Activated naive CD8-positive, alpha-beta T cell treated with anti-CD3 and anti-CD28 coated beads, Interleukin-2, amount 10 ng/mL, durations not matched to agents 7 days and 5 days (primary cell): ENCODE measurements around the gene OTOS. TPM values are rescaled to one million over a fixed set of nuclear protein-coding genes. Genes with fewer than 3 reads are reported as not detected.

Experiments used
- ATAC-seq: fragments of 150-1000 bp; cut with Tn5 transposase; one replicate; pipeline ENCODE4 v1.10.0; 2021; ENCODE audit warnings: low read depth, moderate library complexity
- POLR2A ChIA-PET: fragments of 350-600 bp; sonication (Branson Sonifier 250); formaldehyde crosslinking; loops from one replicate; lab custom pipeline; 2021; ENCODE audit warnings: antibody characterized with exemption; lab: Charles Lee
- DNase-seq: peaks from one replicate; pipeline ENCODE4 v3.0.0; 2021
- H3K27ac Mint-ChIP-seq: one replicate; pipeline ENCODE4 v1.8.0; 2022; ENCODE audit warnings: mild to moderate bottlenecking, mixed read lengths
- H3K27me3 Mint-ChIP-seq: one replicate; pipeline ENCODE4 v1.8.0; 2022; ENCODE audit warnings: mild to moderate bottlenecking, moderate library complexity, mixed read lengths
- H3K36me3 Mint-ChIP-seq: one replicate; pipeline ENCODE4 v1.8.0; 2021; ENCODE audit warnings: mild to moderate bottlenecking, mixed read lengths
- H3K4me1 Mint-ChIP-seq: one replicate; pipeline ENCODE4 v1.8.0; 2021; ENCODE audit warnings: mixed read lengths
- H3K4me3 Mint-ChIP-seq: one replicate; pipeline ENCODE4 v1.8.0; 2022; ENCODE audit warnings: mild to moderate bottlenecking, moderate library complexity, mixed read lengths
- H3K9me3 Mint-ChIP-seq: one replicate; pipeline ENCODE4 v1.8.0; 2021; ENCODE audit warnings: mixed read lengths
- total RNA-seq, 2 experiments: library from RNA; stranded (reverse); gene quantifications; one replicate each; pipeline ENCODE4 v1.2.3, GENCODE V29; 2021

Gene OTOS
- total RNA-seq, 2 experiments from 2014 or later, result not detected

- Mint-ChIP-seq H3K4me1 (no peaks in the 10 kb centered on the region), H3K27ac (no peak overlapping the region), H3K36me3 (no peaks in the 10 kb centered on the region), H3K27me3 (no peaks in the 10 kb centered on the region), H3K4me3 (no peak overlapping the region), H3K9me3 (peaks cover 9% of the 10 kb centered on the region)
- DNase-seq, result no peak
- POLR2A ChIA-PET, result no interaction called here
- no peak for ATAC-seq
These were observed 23.6 kb upstream of the OTOS start for GRCh38 chr2:240163844-240164574.

GRCh38 chr2:240162939-240163714 is 22.7 kb upstream of the OTOS start:
- no peaks in the 10 kb centered on the region for H3K27me3 Mint-ChIP-seq
- H3K4me3 Mint-ChIP-seq, result no peak overlapping the region
- H3K27ac Mint-ChIP-seq, result no peak overlapping the region
- no peaks in the 10 kb centered on the region for H3K4me1 Mint-ChIP-seq
- DNase-seq (no peak), ATAC-seq (no peak)
- POLR2A ChIA-PET, result no interaction called here
- peaks cover 9% of the 10 kb centered on the region for H3K9me3 Mint-ChIP-seq
- no peaks in the 10 kb centered on the region for H3K36me3 Mint-ChIP-seq

GRCh38 chr2:240162531-240162930 is 22.1 kb upstream of the OTOS start:
- Mint-ChIP-seq H3K27me3 (no peaks in the 10 kb centered on the region), H3K4me3 (no peak overlapping the region), H3K36me3 (no peaks in the 10 kb centered on the region), H3K4me1 (no peaks in the 10 kb centered on the region), H3K27ac (no peak overlapping the region), H3K9me3 (peaks cover 9% of the 10 kb centered on the region)
- ATAC-seq (no peak), DNase-seq (no peak)
- POLR2A ChIA-PET, result no interaction called here

- no peaks in the 10 kb centered on the region for H3K27me3 Mint-ChIP-seq
- no peak for DNase-seq
- no peak overlapping the region for H3K27ac Mint-ChIP-seq
- no peak overlapping the region for H3K4me3 Mint-ChIP-seq
- peaks cover 9% of the 10 kb centered on the region for H3K9me3 Mint-ChIP-seq
- no peaks in the 10 kb centered on the region for H3K36me3 Mint-ChIP-seq
- ATAC-seq, result no peak
- no peaks in the 10 kb centered on the region for H3K4me1 Mint-ChIP-seq
- POLR2A ChIA-PET, result no interaction called here
These were observed 21.6 kb upstream of the OTOS start for GRCh38 chr2:240162032-240162431.

GRCh38 chr2:240161087-240161750 is 20.8 kb upstream of the OTOS start:
- H3K27ac Mint-ChIP-seq, result no peak overlapping the region
- POLR2A ChIA-PET, result no interaction called here
- H3K4me3 Mint-ChIP-seq, result no peak overlapping the region
- DNase-seq, result no peak
- peaks cover 9% of the 10 kb centered on the region for H3K9me3 Mint-ChIP-seq
- H3K36me3 Mint-ChIP-seq, result no peaks in the 10 kb centered on the region
- ATAC-seq, result no peak
- no peaks in the 10 kb centered on the region for H3K27me3 Mint-ChIP-seq
- H3K4me1 Mint-ChIP-seq, result no peaks in the 10 kb centered on the region

GRCh38 chr2:240160291-240161086 is 20.0 kb upstream of the OTOS start:
- no peak overlapping the region for H3K27ac Mint-ChIP-seq

GRCh38 chr2:240159251-240159839 is 18.9 kb upstream of the OTOS start:
- H3K4me3 Mint-ChIP-seq, result no peak overlapping the region
- ATAC-seq (no peak), DNase-seq (no peak)
- POLR2A ChIA-PET, result no interaction called here
- no peaks in the 10 kb centered on the region for H3K27me3 Mint-ChIP-seq
- H3K4me1 Mint-ChIP-seq, result no peaks in the 10 kb centered on the region
- H3K9me3 Mint-ChIP-seq, result peaks cover 6% of the 10 kb centered on the region
- H3K27ac Mint-ChIP-seq, result no peak overlapping the region
- no peaks in the 10 kb centered on the region for H3K36me3 Mint-ChIP-seq

More at GRCh38 chr2:240160291-240161086, 20.0 kb upstream of the OTOS start:
- H3K36me3 Mint-ChIP-seq, result no peaks in the 10 kb centered on the region
- H3K27me3 Mint-ChIP-seq, result no peaks in the 10 kb centered on the region
- peaks cover 8% of the 10 kb centered on the region for H3K9me3 Mint-ChIP-seq
- no peak for ATAC-seq
- H3K4me3 Mint-ChIP-seq, result no peak overlapping the region
- no peaks in the 10 kb centered on the region for H3K4me1 Mint-ChIP-seq
- POLR2A ChIA-PET, result no interaction called here
- peak; percentile 14 for DNase-seq

- H3K4me1 Mint-ChIP-seq, result no peaks in the 10 kb centered on the region
- no peak for ATAC-seq
- no peak for DNase-seq
- H3K27me3 Mint-ChIP-seq, result peaks cover 2% of the 10 kb centered on the region
- H3K4me3 Mint-ChIP-seq, result no peak overlapping the region
- POLR2A ChIA-PET, result no interaction called here
- H3K27ac Mint-ChIP-seq, result no peak overlapping the region
- no peaks in the 10 kb centered on the region for H3K9me3 Mint-ChIP-seq
- H3K36me3 Mint-ChIP-seq, result no peaks in the 10 kb centered on the region
These were observed 16.7 kb upstream of the OTOS start for GRCh38 chr2:240157147-240157470.

- ATAC-seq, result no peak
- Mint-ChIP-seq H3K36me3 (no peaks in the 10 kb centered on the region), H3K4me3 (no peak overlapping the region), H3K4me1 (no peaks in the 10 kb centered on the region), H3K9me3 (no peaks in the 10 kb centered on the region), H3K27me3 (peaks cover 2% of the 10 kb centered on the region), H3K27ac (no peak overlapping the region)
- POLR2A ChIA-PET, result no interaction called here
- no peak for DNase-seq
These were observed 16.1 kb upstream of the OTOS start for GRCh38 chr2:240156435-240157146.

GRCh38 chr2:240155745-240156390 is 15.4 kb upstream of the OTOS start:
- Mint-ChIP-seq H3K27me3 (peaks cover 2% of the 10 kb centered on the region), H3K4me3 (no peak overlapping the region), H3K27ac (no peak overlapping the region), H3K9me3 (no peaks in the 10 kb centered on the region), H3K36me3 (no peaks in the 10 kb centered on the region), H3K4me1 (no peaks in the 10 kb centered on the region)
- DNase-seq, result no peak
- no peak for ATAC-seq
- POLR2A ChIA-PET, result no interaction called here

- POLR2A ChIA-PET, result no interaction called here
- H3K36me3 Mint-ChIP-seq, result no peaks in the 10 kb centered on the region
- H3K4me3 Mint-ChIP-seq, result no peak overlapping the region
- ATAC-seq (no peak), DNase-seq (no peak)
- H3K27me3 Mint-ChIP-seq, result peaks cover 2% of the 10 kb centered on the region
- no peaks in the 10 kb centered on the region for H3K4me1 Mint-ChIP-seq
- no peak overlapping the region for H3K27ac Mint-ChIP-seq
- no peaks in the 10 kb centered on the region for H3K9me3 Mint-ChIP-seq
These were observed 14.7 kb upstream of the OTOS start for GRCh38 chr2:240155048-240155744.

- Mint-ChIP-seq H3K9me3 (no peaks in the 10 kb centered on the region), H3K4me1 (no peaks in the 10 kb centered on the region), H3K36me3 (no peaks in the 10 kb centered on the region), H3K4me3 (no peak overlapping the region), H3K27me3 (peaks cover 2% of the 10 kb centered on the region), H3K27ac (no peak overlapping the region)
- DNase-seq (no peak), ATAC-seq (no peak)
- POLR2A ChIA-PET, result no interaction called here
These were observed 14.1 kb upstream of the OTOS start for GRCh38 chr2:240154606-240155005.
